Upper lobe of left lung (tissue), 4 donors: ENCODE results near the gene AZU1.

ENCODE experiments used
- CTCF ChIP-seq, 6 experiments: fragments of 450-650 bp in 4 of 6; fragments of 200-600 bp in 2 of 6; sonication (generic) in 2 of 6; IDR thresholded peaks; one replicate each; pipeline ENCODE4 v1.5.1; 2016 to 2019; ENCODE audit warnings: antibody characterized with exemption in 6 of 6
- POLR2A ChIP-seq, 4 donors: fragments of 450-650 bp; IDR thresholded peaks; one replicate each; pipeline ENCODE4 v1.5.1; 2016 to 2017; ENCODE audit warnings: antibody characterized with exemption in 4 of 4, mild to moderate bottlenecking in 2 of 4

- TF ChIP-seq CTCF (IDR thresholded peaks at IDR 0.05) (no peak), POLR2A (IDR thresholded peaks at IDR 0.05) (no peak)
Measured at GRCh38 chr19:825897-826644, 1.6 kb upstream of the AZU1 start.
